Body of pancreas (tissue), 4 donors: ENCODE results near the gene ZBTB12. TPM values are rescaled to one million over a fixed set of nuclear protein-coding genes. Genes with fewer than 3 reads are reported as not detected.
"Not testable (repeated sequence)": the region's sequence is repeated elsewhere in the genome, so short reads cannot be mapped to it uniquely, and the experiment has no call there.

Experiments
- ATAC-seq: fragments of 150-250 bp; one replicate; pipeline ENCODE4 v1.9.1; 2016
- DNase-seq, 4 donors: peaks; one replicate each; pipeline ENCODE4 v3.0.0-alpha.2; 2019
- H3K27ac ChIP-seq, 4 donors: fragments of 200-600 bp; sonication (generic); 1 replicate in 3 of 4; 2 replicates in 1 of 4; pipeline versions ENCODE4 v1.5.1 to v1.6.1; 2016 to 2019; ENCODE audit warnings: mild to moderate bottlenecking in 1 of 4, mixed read lengths in 1 of 4, moderate library complexity in 1 of 4
- H3K27me3 ChIP-seq, 2 donors: fragments of 200-600 bp; sonication (generic); one replicate each; pipeline ENCODE4 v1.6.0; 2016; ENCODE audit warnings: mild to moderate bottlenecking in 1 of 2
- H3K36me3 ChIP-seq, 2 donors: fragments of 200-600 bp; sonication (generic); replicated peaks in 1 of 2; 2 replicates each; pipeline ENCODE4 v1.5.1; 2016; ENCODE audit warnings: low read depth in 2 of 2; ENCODE audit not compliant: insufficient read depth in 1 of 2
- H3K4me1 ChIP-seq: fragments of 200-600 bp; sonication (generic); one replicate; pipeline ENCODE4 v1.6.0; 2016
- H3K4me3 ChIP-seq, 2 donors: fragments of 200-600 bp; sonication (generic); 1 replicate in 1 of 2; 2 replicates in 1 of 2; pipeline ENCODE4 v1.5.1; 2016 to 2019
- H3K9me3 ChIP-seq, 3 donors: fragments of 200-600 bp; sonication (generic); 1 replicate in 2 of 3; 2 replicates in 1 of 3; pipeline ENCODE4 v1.5.1; 2016
- POLR2A ChIP-seq, 3 donors: fragments of 450-650 bp; IDR thresholded peaks; one replicate each; pipeline ENCODE4 v1.6.1; 2016; ENCODE audit warnings: antibody characterized with exemption in 3 of 3, mild to moderate bottlenecking in 2 of 3
- WGBS, 2 donors: methylation state at CpG; one replicate each; pipeline ENCODE4 v1.1.5; 2017; 5-methylcytosine and 5-hydroxymethylcytosine counted together
- intact Hi-C: fragments of 100-400 bp; cut with DNase I; formaldehyde crosslinking; loops from one replicate; pipeline ENCODE4 v1.15.1; 2023
- total RNA-seq, 2 donors: library from RNA; depleted of rRNA; stranded (reverse); fragments of >200 nt; gene quantifications; one replicate each; pipeline ENCODE4 v1.1.0, GENCODE V29; 2016
- TF ChIP-seq, protein P1 (sequence below), 7 experiments: fragments of 450-650 bp in 4 of 7; fragments of 200-600 bp in 3 of 7; sonication (generic) in 3 of 7; IDR thresholded peaks; one replicate each; pipeline ENCODE4 v1.5.1; 2016 to 2019; ENCODE audit warnings: antibody characterized with exemption in 7 of 7

ZBTB12 gene
- total RNA-seq, 2 donors from 2014 or later = 2.1 TPM; not detected in 1

DNA sequence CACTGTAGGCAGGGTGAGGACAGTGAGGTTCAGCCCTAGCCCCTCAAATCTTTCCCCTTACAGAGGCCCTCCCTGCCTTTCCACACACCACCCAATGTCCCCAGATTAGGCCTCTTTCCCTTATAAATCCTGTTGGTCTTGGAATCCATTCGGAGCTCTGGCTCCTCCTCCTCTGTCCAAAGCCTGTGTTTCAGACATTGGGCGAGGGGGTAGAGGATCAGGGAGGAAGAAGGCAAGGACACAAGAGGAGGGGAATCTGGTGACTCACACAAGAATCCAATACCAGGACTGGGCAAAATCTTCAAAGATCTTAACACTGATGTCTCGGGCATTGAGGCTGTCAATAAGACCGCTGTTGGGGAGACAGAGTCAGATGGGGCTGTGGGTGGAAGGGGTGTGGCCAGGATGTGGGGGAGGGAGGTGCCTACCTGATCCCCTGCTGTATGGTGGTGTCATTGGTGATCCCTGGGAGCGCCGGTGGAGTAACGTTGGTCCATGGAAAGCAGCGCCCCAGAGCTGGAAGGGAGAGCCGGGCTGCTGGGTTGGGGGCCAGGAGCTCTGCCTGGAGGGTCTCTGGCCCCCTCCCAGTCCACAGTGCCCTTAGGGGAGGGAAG is 30.7 kb downstream of the ZBTB12 start:
- ATAC-seq (no peak), DNase-seq (no peak)
- intact Hi-C loops = no loop called here
- no peaks in the 10 kb centered on the region for H3K4me1 ChIP-seq
- no peak overlapping the region for H3K27ac ChIP-seq
- no peaks in the 10 kb centered on the region for H3K36me3 ChIP-seq
- H3K4me3 ChIP-seq = no peak overlapping the region
- TF ChIP-seq, protein P1, sequence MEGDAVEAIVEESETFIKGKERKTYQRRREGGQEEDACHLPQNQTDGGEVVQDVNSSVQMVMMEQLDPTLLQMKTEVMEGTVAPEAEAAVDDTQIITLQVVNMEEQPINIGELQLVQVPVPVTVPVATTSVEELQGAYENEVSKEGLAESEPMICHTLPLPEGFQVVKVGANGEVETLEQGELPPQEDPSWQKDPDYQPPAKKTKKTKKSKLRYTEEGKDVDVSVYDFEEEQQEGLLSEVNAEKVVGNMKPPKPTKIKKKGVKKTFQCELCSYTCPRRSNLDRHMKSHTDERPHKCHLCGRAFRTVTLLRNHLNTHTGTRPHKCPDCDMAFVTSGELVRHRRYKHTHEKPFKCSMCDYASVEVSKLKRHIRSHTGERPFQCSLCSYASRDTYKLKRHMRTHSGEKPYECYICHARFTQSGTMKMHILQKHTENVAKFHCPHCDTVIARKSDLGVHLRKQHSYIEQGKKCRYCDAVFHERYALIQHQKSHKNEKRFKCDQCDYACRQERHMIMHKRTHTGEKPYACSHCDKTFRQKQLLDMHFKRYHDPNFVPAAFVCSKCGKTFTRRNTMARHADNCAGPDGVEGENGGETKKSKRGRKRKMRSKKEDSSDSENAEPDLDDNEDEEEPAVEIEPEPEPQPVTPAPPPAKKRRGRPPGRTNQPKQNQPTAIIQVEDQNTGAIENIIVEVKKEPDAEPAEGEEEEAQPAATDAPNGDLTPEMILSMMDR (IDR thresholded peaks at IDR 0.05) = no peak
- TF ChIP-seq POLR2A (IDR thresholded peaks at IDR 0.05) = no peak
- no peaks in the 10 kb centered on the region for H3K27me3 ChIP-seq
- 53 to 54% methylated on average over 8 to 9 of the region's 9 CpGs for WGBS, 2 donors
- H3K9me3 ChIP-seq = no peaks in the 10 kb centered on the region

DNA sequence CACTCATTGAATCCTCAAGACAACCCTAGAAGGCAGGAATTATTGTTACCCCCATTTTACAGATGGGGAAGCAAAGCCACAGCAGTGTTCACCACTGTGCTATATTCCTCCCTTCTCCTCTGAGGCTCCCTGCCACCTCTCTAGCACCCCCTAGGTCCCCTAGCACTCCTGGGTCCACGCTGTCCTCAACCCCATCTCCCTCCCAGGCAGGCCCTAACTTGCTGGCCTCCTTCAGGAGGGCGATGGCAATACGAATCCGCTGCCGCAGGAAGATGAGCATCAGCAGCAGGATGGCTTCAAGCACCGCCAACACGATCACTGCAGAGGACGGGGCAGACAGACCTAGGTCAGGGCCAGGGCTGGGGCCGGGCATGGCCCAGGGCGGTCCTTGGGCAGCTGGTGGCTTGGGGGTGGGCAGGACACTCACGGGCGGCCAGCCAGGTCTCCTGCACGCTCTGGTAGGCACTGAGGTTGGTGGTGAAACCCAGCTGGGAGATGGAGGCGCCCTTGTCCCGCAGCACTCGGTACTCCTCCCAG is 31.4 kb downstream of the ZBTB12 start:
- H3K4me1 ChIP-seq = no peaks in the 10 kb centered on the region
- ATAC-seq = no peak
- intact Hi-C loops = no loop called here
- TF ChIP-seq, protein P1 (IDR thresholded peaks at IDR 0.05) = no peak
- no peak for TF ChIP-seq POLR2A (IDR thresholded peaks at IDR 0.05)
- WGBS, 2 donors = 75 to 85% methylated on average over 7 to 16 of the region's 16 CpGs
- H3K27ac ChIP-seq = no peak overlapping the region
- no peak for DNase-seq
- H3K36me3 ChIP-seq = no peaks in the 10 kb centered on the region
- H3K27me3 ChIP-seq = no peaks in the 10 kb centered on the region
- no peaks in the 10 kb centered on the region for H3K9me3 ChIP-seq
- H3K4me3 ChIP-seq = no peak overlapping the region

DNA sequence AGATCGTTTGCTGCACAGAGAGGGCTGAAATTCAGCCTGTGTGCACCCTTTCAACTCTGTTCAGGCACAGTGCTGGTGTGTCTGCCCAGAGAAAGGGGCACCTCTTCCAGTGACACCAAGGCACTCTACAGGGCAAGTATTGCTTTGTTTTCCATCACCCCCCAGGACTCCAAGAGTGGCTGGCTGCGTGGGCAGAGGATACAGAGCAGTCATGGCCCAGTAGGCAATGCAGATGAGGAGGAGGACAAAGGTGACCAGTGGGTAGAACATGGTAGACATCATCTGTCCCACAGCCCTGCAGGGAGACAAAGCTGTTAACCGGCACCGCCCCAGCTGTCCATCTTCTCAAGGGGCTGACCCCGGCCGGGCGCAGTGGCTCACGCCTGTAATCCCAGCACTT is 32.5 kb downstream of the ZBTB12 start:
- WGBS, 2 donors = 69 to 80% methylated on average over 6 to 8 of the region's 8 CpGs
- Histone ChIP-seq H3K4me1 (peaks cover under 1% of the 10 kb centered on the region), H3K9me3 (no peaks in the 10 kb centered on the region), H3K27me3 (no peaks in the 10 kb centered on the region), H3K4me3 (no peak overlapping the region), H3K36me3 (no peaks in the 10 kb centered on the region), H3K27ac (no peak overlapping the region)
- intact Hi-C loops = no loop called here
- TF ChIP-seq POLR2A (IDR thresholded peaks at IDR 0.05) = no peak
- TF ChIP-seq, protein P1 (IDR thresholded peaks at IDR 0.05) = no peak
- ATAC-seq = no peak
- DNase-seq = no peak

DNA sequence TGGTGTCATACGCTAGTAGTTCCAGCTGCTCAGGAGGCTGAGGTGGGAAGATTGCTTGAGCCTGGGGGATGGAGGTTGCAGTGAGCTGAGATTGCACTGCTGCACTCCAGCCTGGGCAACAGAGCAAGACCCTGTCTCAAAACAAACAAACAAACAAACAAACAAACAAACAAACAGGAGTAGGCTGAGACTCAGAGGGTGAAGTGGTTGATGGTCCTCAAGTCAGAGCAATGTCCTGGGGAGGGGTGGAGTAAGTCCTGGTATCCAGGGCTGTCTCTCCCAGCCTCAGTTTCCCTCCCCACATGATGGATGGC is 33.3 kb downstream of the ZBTB12 start:
- H3K9me3 ChIP-seq, DNase-seq, intact Hi-C loops, H3K4me1 ChIP-seq, H3K36me3 ChIP-seq, H3K4me3 ChIP-seq, H3K27ac ChIP-seq, H3K27me3 ChIP-seq, ATAC-seq: not testable (repeated sequence)
- 82% methylated on average over 1 of the region's 1 CpG for WGBS, 2 donors

DNA sequence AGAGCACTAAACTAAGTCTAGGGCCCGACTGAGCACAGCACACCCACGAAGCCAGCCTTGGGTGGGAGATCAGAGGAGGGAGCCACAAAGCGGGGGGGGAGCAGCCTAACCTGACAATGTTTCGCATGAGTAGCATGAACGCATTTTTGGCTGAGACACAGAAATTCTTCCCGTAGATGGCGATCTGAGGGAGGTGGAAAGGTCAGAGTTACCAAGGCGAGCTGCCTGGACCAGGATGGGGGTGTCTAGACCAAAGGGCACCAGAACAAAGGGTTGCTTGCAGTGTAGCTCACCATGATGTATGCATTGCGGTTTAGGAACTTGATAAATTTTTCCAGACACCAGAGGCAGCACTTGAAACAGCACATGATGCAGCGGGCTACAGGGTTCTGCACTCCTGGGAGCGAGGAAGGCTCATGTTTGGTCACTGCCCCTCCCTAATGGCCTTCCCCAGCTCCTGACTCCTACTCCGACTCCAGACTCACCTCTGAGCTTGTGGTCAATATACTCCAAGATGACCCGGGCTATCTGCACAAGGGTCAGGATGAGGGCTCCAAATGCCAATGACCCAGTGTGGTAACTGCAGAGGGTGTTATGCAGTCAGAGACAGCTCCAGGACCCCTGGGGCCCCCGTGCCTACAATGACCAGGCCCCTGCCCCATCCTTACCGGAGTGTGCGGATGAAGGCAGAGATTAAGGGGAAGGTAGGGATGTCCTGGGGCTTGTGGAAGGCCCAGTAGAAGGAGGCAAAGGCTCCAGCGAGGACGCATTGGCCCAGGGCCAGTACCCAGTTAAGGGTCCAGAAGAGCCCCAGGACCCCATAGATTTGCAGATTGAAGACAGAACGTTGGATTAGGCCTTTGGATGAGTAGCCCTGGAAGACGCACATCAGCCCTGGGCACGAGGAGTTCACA is 36.4 kb downstream of the ZBTB12 start:
- intact Hi-C loops = no loop called here
- H3K27me3 ChIP-seq = no peaks in the 10 kb centered on the region
- no peaks in the 10 kb centered on the region for H3K36me3 ChIP-seq
- DNase-seq (no peak), ATAC-seq (no peak)
- no peak overlapping the region for H3K27ac ChIP-seq
- TF ChIP-seq, protein P1 (IDR thresholded peaks at IDR 0.05) = no peak
- no peaks in the 10 kb centered on the region for H3K9me3 ChIP-seq
- H3K4me3 ChIP-seq = no peak overlapping the region
- WGBS, 2 donors = 78 to 82% methylated on average over 21 of the region's 21 CpGs
- H3K4me1 ChIP-seq = peaks cover 19% of the 10 kb centered on the region
